ENCODE results near the gene XPOT. TPM values are rescaled to one million over a fixed set of nuclear protein-coding genes. Genes with fewer than 3 reads are reported as not detected.

Gene XPOT
- total and polyA plus RNA-seq, 2 experiments from 2014 or later = 120 to 154 TPM

DNA sequence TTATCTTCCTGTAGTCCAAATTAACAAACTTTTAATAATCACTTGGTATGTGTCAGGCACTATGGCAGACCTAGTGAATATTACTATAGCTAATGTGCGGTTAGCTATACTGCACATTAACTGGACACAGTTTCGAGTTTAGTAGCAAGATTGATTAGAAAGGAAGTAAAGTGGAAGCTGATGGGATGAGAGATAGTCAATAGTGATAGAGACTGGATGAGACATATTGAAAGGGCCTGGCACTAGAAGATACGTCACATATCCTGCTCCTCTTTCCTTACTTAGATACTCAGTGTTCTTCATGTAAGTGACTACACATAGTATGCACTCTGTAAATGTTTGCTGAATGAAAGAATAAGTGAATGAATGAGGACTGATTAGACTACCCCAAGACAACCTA is 53.3 kb downstream of the XPOT start:
- TF ChIP-seq EZH2 (IDR thresholded peaks at IDR 0.05; ENCODE audit: insufficient read depth, poor library complexity, severe bottlenecking) = no peak
- no peak for TF ChIP-seq EZH2phosphoT487 (IDR thresholded peaks at IDR 0.05; ENCODE audit: insufficient read depth, low read depth)
- Histone ChIP-seq H4K20me1 (ENCODE audit: insufficient read depth) (no peaks in the 10 kb centered on the region), H3F3A (ENCODE audit: insufficient read depth) (peaks cover 24% of the 10 kb centered on the region; the same call in 1 of the 2 replicates), H3K9me2 (ENCODE audit: insufficient read depth) (no peaks in the 10 kb centered on the region), H3K27ac (0 out of 2 replicates have a peak overlapping the region, but pooled peaks have one; percentile 51), H3K79me2 (ENCODE audit: insufficient read depth) (peaks cover 86% of the 10 kb centered on the region), H3K4me1 (ENCODE audit: insufficient read depth) (peaks cover 36% of the 10 kb centered on the region), H3K27me3 (replicated peaks; ENCODE audit: insufficient read depth) (no peaks in the 10 kb centered on the region), H3K36me3 (ENCODE audit: low read depth) (0 out of 2 replicates have a peak, but pooled peaks cover 6% of the 10 kb centered on the region), H3K4me3 (no peak overlapping the region), H3K4me2 (ENCODE audit: unreplicated experiment) (no peak overlapping the region), H3K9me3 (ENCODE audit: low read depth) (no peaks in the 10 kb centered on the region), H2AFZ (no peak overlapping the region), H3K9ac (no peak overlapping the region)
- 83 to 86% methylated on average over 3 of the region's 3 CpGs for WGBS, 2 experiments (ENCODE audit: low coverage in 1 of 2, low lambda C conversion rate in 2 of 2, missing lambda C conversion rate in 2 of 2)
- in situ Hi-C loops (cut with MboI) = no loop called here
- DNase-seq = no peak

DNA sequence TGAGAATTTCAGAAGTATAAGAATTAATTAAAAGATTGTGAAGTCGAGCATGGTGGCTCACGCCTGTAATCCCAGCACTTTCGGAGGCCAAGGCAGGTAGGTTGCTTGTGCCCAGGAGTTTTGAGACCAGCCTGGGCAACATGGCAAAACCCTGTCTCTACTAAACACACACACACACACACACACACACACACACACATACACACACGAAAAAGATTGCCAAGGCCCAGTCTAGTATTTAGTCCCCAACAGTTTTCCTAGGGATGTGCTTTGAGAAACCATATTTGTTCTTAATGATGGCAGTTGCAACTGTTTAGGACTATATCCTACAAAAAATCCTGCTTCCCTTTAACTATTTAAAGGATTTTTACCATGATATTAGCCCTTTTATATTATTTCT is 53.7 kb downstream of the XPOT start:
- H3K27me3 ChIP-seq (replicated peaks; ENCODE audit: insufficient read depth) = no peaks in the 10 kb centered on the region
- no peak overlapping the region for H2AFZ ChIP-seq
- H3K4me1 ChIP-seq (ENCODE audit: insufficient read depth) = peaks cover 40% of the 10 kb centered on the region
- H3K79me2 ChIP-seq (ENCODE audit: insufficient read depth) = peaks cover 90% of the 10 kb centered on the region
- H3K9ac ChIP-seq = no peak overlapping the region
- TF ChIP-seq EZH2phosphoT487 (IDR thresholded peaks at IDR 0.05; ENCODE audit: insufficient read depth, low read depth) = no peak
- no peak for TF ChIP-seq EZH2 (IDR thresholded peaks at IDR 0.05; ENCODE audit: insufficient read depth, poor library complexity, severe bottlenecking)
- 0 out of 2 replicates have a peak, but pooled peaks cover 6% of the 10 kb centered on the region for H3K36me3 ChIP-seq (ENCODE audit: low read depth)
- H3K9me3 ChIP-seq (ENCODE audit: low read depth) = no peaks in the 10 kb centered on the region
- peaks cover 26% of the 10 kb centered on the region; the same call in 1 of the 2 replicates for H3F3A ChIP-seq (ENCODE audit: insufficient read depth)
- H3K4me3 ChIP-seq = no peak overlapping the region
- WGBS, 2 experiments (ENCODE audit: low coverage in 1 of 2, low lambda C conversion rate in 2 of 2, missing lambda C conversion rate in 2 of 2) = 73 to 84% methylated on average over 4 of the region's 4 CpGs
- DNase-seq = no peak
- H3K9me2 ChIP-seq (ENCODE audit: insufficient read depth) = no peaks in the 10 kb centered on the region
- H3K27ac ChIP-seq = peak overlapping the region; percentile 51; the same call in 1 of the 2 replicates
- peak overlapping the region; percentile 97 for H3K4me2 ChIP-seq (ENCODE audit: unreplicated experiment)
- no peaks in the 10 kb centered on the region for H4K20me1 ChIP-seq (ENCODE audit: insufficient read depth)
- in situ Hi-C loops (cut with MboI) = no loop called here

DNA sequence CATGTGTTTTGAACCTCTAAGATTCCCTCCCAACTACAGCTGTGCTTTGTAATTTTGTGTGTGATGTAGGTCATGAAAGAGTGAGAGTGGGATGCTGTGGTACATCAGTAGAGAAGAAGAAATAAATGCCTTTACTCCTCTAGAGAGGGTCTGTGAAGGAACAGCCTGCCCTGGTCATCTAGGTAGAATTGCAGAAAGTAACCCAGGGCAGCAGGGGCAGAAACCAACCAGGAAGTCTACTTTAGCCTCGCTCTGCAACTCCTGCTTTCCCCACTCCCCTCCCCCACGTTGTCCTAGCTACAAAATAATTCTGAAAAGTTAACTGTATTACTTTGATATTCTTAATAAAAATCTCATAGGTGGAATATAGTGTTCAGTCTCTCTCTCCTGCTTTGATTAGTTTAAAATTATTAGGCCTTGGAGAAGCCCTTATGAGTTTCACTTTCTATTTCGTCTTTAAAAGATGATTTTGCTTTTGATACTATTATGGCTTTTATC is 55.3 kb downstream of the XPOT start:
- H3K9ac ChIP-seq = peak overlapping the region; percentile 80
- no peaks in the 10 kb centered on the region for H3K9me3 ChIP-seq (ENCODE audit: low read depth)
- DNase-seq = peak; percentile 56
- no peaks in the 10 kb centered on the region for H3K27me3 ChIP-seq (replicated peaks; ENCODE audit: insufficient read depth)
- in situ Hi-C loops (cut with MboI) = no loop called here
- H3K27ac ChIP-seq = peak overlapping the region; percentile 51
- TF ChIP-seq EZH2 (IDR thresholded peaks at IDR 0.05; ENCODE audit: insufficient read depth, poor library complexity, severe bottlenecking) (no peak), EZH2phosphoT487 (IDR thresholded peaks at IDR 0.05; ENCODE audit: insufficient read depth, low read depth) (no peak)
- H3K4me2 ChIP-seq (ENCODE audit: unreplicated experiment) = peak overlapping the region; percentile 97
- H3K79me2 ChIP-seq (ENCODE audit: insufficient read depth) = peaks cover 75% of the 10 kb centered on the region
- peaks cover 52% of the 10 kb centered on the region for H3K4me1 ChIP-seq (ENCODE audit: insufficient read depth)
- H3F3A ChIP-seq (ENCODE audit: insufficient read depth) = peaks cover 26% of the 10 kb centered on the region; the same call in 1 of the 2 replicates
- peaks cover 12% of the 10 kb centered on the region for H3K36me3 ChIP-seq (ENCODE audit: low read depth)
- H3K9me2 ChIP-seq (ENCODE audit: insufficient read depth) = no peaks in the 10 kb centered on the region
- WGBS, 2 experiments (ENCODE audit: low coverage in 1 of 2, low lambda C conversion rate in 2 of 2, missing lambda C conversion rate in 2 of 2) = 2 to 3% methylated on average over 3 of the region's 3 CpGs
- H3K4me3 ChIP-seq = peak overlapping the region; percentile 73
- H4K20me1 ChIP-seq (ENCODE audit: insufficient read depth) = no peaks in the 10 kb centered on the region
- H2AFZ ChIP-seq = peak overlapping the region; percentile 41

DNA sequence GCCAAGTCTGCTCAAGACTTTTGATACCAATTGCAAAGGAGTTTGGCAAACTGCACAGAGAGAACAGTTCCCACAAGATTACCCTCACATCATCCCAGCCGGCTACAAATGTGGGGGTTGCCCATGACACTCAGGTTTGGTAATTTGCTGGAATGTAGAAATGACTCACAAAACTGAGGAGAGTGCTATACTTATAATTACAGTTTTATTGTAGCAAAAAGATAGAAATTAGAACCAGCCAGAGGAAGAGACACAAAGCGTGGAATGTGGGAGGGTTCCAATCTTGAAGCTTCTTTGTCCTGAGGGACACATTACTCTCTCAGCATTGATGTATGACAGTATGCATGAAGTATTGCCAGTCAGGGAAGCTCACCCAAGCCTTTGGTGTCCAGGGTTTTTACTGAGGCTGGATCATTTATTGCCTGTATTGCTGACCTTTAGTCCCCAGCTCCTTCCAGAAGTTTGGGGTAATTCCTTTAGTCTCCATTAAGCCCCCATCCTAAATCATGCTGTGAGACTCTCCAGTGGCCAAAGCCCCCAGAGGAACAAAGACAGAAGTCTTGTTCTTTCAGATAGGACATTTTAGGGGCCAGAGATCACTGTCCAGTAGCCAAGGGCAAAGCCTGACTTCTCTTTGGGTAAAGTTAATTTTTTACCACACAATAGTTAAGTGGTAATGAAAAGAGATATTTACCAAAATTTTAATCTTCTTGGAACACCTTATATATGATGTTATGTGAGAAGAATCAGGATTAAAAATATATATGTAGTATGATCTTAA is 57.6 kb downstream of the XPOT start:
- peaks cover 62% of the 10 kb centered on the region for H3K79me2 ChIP-seq (ENCODE audit: insufficient read depth)
- H3K9me3 ChIP-seq (ENCODE audit: low read depth) = no peaks in the 10 kb centered on the region
- peaks cover 35% of the 10 kb centered on the region for H3K36me3 ChIP-seq (ENCODE audit: low read depth)
- no peaks in the 10 kb centered on the region for H3K27me3 ChIP-seq (replicated peaks; ENCODE audit: insufficient read depth)
- H3K4me2 ChIP-seq (ENCODE audit: unreplicated experiment) = peak overlapping the region; percentile 72
- DNase-seq = peak; percentile 96
- peak overlapping the region; percentile 41 for H3K4me3 ChIP-seq
- H2AFZ ChIP-seq = no peak overlapping the region
- 0 to 2% methylated on average over 2 of the region's 2 CpGs for WGBS, 2 experiments (ENCODE audit: low coverage in 1 of 2, low lambda C conversion rate in 2 of 2, missing lambda C conversion rate in 2 of 2)
- no peaks in the 10 kb centered on the region for H4K20me1 ChIP-seq (ENCODE audit: insufficient read depth)
- peaks cover 52% of the 10 kb centered on the region for H3K4me1 ChIP-seq (ENCODE audit: insufficient read depth)
- in situ Hi-C loops (cut with MboI) = no loop called here
- H3K27ac ChIP-seq = peak overlapping the region; percentile 80
- TF ChIP-seq EZH2phosphoT487 (IDR thresholded peaks at IDR 0.05; ENCODE audit: insufficient read depth, low read depth) (no peak), EZH2 (IDR thresholded peaks at IDR 0.05; ENCODE audit: insufficient read depth, poor library complexity, severe bottlenecking) (no peak)
- no peaks in the 10 kb centered on the region for H3K9me2 ChIP-seq (ENCODE audit: insufficient read depth)
- peaks cover 26% of the 10 kb centered on the region; the same call in 1 of the 2 replicates for H3F3A ChIP-seq (ENCODE audit: insufficient read depth)
- H3K9ac ChIP-seq = peak overlapping the region; percentile 56
